Nucleus accumbens (tissue), 56 donors: ENCODE data around the gene ARHGEF11.

Experiments used
- DNase-seq, 56 donors: peaks; one replicate each; lab custom pipeline; 2025; lab: John Stamatoyannopoulos, UW

Gene ARHGEF11

GRCh38 chr1:157004806-157005205 is 40.7 kb downstream of the ARHGEF11 start:
- DNase-seq, result no peak

- DNase-seq, result no peak
These were observed 41.2 kb downstream of the ARHGEF11 start for GRCh38 chr1:157004327-157004726.

DNA sequence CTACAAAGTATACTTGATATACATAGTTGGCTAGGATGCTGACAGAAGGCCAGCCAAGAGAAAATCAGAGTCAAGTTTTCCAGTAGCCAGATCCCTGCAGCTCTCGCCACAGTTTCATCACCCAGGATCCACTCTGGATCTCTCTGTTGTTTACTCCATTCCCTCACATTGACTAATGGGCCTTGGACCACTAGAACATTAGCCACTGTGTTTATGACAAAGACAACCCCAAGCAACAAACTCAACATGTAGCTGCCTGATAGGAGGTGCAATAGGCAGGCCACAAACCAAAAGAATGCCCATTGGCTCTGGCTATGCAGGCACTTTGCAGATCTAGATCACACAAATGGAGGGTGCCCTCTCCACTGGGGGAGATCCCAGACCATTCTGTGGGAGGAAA is 44.2 kb downstream of the ARHGEF11 start:
- DNase-seq, result no peak

GRCh38 chr1:157000686-157001085 is 44.9 kb downstream of the ARHGEF11 start:
- no peak for DNase-seq

GRCh38 chr1:156999596-157000320 is 45.8 kb downstream of the ARHGEF11 start:
- DNase-seq, result no peak

DNA sequence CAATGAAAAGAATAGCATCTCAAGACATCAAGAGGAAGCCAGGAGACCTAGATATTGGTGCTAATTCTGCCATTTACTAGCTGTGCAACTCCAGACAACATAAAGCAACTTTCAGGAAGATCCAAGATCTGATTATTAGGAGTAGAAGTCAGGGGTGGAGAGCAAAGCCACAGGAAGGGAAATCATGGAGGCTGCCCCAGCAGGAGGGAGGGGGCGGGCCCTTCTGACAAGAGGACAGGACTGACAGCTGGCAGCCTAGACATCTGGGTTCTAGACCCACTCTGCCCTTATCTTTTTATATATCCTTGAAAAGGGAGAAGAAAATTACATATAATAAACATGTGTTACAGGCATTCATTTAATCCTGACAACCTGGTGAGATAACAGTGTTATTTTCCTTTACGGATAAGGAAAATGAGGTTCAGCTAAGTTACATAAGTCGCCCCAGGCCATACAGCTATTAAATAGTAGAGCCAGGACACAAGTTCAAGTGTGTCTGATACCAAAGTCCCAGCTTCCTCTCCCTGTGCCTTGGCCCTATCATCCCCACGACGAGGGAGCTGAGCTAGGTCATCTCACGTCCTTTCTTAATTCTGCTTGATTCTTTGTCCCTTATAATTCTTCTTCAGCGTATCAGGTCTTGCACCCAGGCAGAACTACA is 46.6 kb downstream of the ARHGEF11 start:
- DNase-seq, result no peak

- DNase-seq, result no peak
These were observed 47.2 kb downstream of the ARHGEF11 start for GRCh38 chr1:156998301-156998700.

GRCh38 chr1:156995412-156995811 is 50.1 kb downstream of the ARHGEF11 start:
- DNase-seq, result no peak

DNA sequence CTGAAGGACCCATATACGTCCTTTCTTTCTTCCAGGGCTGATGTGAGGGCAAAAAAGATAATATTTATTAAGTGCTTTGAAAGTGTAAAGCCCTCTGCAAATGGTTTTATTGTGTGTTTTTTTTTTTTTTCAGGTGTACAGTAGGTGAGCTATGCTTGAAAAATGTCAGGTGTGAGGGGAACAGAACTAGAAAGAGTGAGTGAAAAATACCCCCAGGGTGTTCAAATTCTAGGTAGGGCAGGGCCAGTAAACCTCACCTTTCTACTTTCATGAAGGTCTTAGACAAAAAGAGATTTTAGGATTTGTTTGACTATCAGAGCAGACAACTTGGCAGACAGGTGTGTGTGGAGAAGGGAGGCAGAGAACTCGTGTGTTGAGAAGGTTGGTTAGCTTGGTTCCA is 51.3 kb downstream of the ARHGEF11 start:
- no peak for DNase-seq

GRCh38 chr1:156993426-156994147 is 52.0 kb downstream of the ARHGEF11 start:
- no peak for DNase-seq

- DNase-seq, result no peak
These were observed 53.3 kb downstream of the ARHGEF11 start for GRCh38 chr1:156992215-156992614.

- DNase-seq, result no peak
These were observed 57.8 kb downstream of the ARHGEF11 start for GRCh38 chr1:156987715-156988114.

DNA sequence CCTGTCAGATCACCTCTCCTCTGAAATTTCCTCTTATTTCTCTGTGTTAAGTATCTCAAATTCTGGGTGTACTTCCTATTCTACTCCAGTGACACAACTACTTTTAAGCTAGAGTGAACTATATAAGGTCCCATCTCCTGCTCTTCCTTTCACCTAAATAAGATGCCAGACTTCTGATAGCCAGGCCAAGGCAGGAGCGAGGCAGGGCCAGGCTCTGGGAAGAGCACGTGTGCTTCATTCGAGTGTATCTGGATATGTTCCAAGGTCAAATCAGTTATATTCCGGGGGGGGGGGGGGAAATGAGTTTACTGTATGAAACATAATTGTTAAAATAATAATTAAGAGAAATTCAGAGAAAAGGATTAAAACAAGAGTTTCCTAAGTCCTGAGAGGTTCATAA is 65.0 kb downstream of the ARHGEF11 start:
- no peak for DNase-seq

- DNase-seq, result no peak
These were observed 70.5 kb downstream of the ARHGEF11 start for GRCh38 chr1:156975084-156975483.

- no peak for DNase-seq
These were observed 72.1 kb downstream of the ARHGEF11 start for GRCh38 chr1:156973417-156973816.

- DNase-seq, result no peak
These were observed 75.5 kb downstream of the ARHGEF11 start for GRCh38 chr1:156970017-156970416.

GRCh38 chr1:156969496-156969895 is 76.0 kb downstream of the ARHGEF11 start:
- no peak for DNase-seq

- no peak for DNase-seq
These were observed 81.1 kb downstream of the ARHGEF11 start for GRCh38 chr1:156964441-156964840.

- peak in 1 of 56 donors; percentile 3 for DNase-seq
These were observed 81.9 kb downstream of the ARHGEF11 start for GRCh38 chr1:156963621-156964020.

GRCh38 chr1:156961709-156962108 is 83.8 kb downstream of the ARHGEF11 start:
- DNase-seq, result no peak

- DNase-seq, result no peak
These were observed 85.6 kb downstream of the ARHGEF11 start for GRCh38 chr1:156959925-156960324.

DNA sequence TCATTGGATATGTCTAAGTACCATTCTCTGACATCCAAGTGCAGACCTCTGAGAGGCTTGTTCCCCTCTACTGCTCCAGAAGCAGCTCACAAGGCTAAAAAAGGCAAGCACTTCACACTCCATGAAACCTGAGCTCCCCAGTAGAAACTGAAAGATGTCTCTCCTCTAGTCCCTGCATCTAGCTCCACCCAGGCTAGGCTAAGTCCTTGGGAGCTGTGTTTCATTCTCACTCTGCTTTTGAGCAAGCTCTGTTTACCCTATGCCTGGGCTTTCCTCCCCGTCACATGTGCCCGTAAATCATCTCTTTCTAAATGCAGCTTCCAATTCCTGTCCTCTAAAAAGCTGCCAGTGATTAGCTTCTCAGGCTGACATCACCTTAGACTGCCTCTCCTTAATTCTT is 86.1 kb downstream of the ARHGEF11 start:
- DNase-seq, result no peak
